Stimulated activated CD4-positive, alpha-beta T cell treated with anti-CD3 and anti-CD28 coated beads, Interleukin-1b, Interleukin-23, amount 100 ng/mL, for 1 hour (primary cell): ENCODE measurements around the gene FRMD5.

Source experiments
- DNase-seq, 2 donors: peaks; one replicate each; pipeline ENCODE4 v3.0.0-alpha.2; 2020; ENCODE audit warnings: low read depth in 2 of 2

Gene FRMD5

GRCh38 chr15:44160796-44161195 lies 34.3 kb downstream of the FRMD5 start:
- no peak for DNase-seq

GRCh38 chr15:44159492-44159891 lies 35.6 kb downstream of the FRMD5 start:
- no peak for DNase-seq

- DNase-seq: no peak
Measured at GRCh38 chr15:44158111-44158510, 37.0 kb downstream of the FRMD5 start.

- DNase-seq: no peak
Measured at GRCh38 chr15:44157679-44158078, 37.4 kb downstream of the FRMD5 start.

GRCh38 chr15:44153352-44153751 lies 41.7 kb downstream of the FRMD5 start:
- DNase-seq: no peak

GRCh38 chr15:44149224-44149623 lies 45.8 kb downstream of the FRMD5 start:
- no peak for DNase-seq

- DNase-seq: no peak
Measured at GRCh38 chr15:44148580-44148979, 46.5 kb downstream of the FRMD5 start.

- DNase-seq: no peak
Measured at GRCh38 chr15:44147636-44148035, 47.4 kb downstream of the FRMD5 start.

- DNase-seq: no peak
Measured at GRCh38 chr15:44145495-44145894, 49.6 kb downstream of the FRMD5 start.

GRCh38 chr15:44144992-44145391 lies 50.1 kb downstream of the FRMD5 start:
- no peak for DNase-seq

GRCh38 chr15:44144184-44144583 lies 50.9 kb downstream of the FRMD5 start:
- no peak for DNase-seq

- DNase-seq: no peak
Measured at GRCh38 chr15:44137750-44138149, 57.3 kb downstream of the FRMD5 start.

GRCh38 chr15:44136991-44137477 lies 58.0 kb downstream of the FRMD5 start:
- DNase-seq: no peak

- no peak for DNase-seq
Measured at GRCh38 chr15:44132057-44132456, 63.0 kb downstream of the FRMD5 start.

GRCh38 chr15:44130778-44131177 lies 64.3 kb downstream of the FRMD5 start:
- no peak for DNase-seq

GRCh38 chr15:44129911-44130310 lies 65.2 kb downstream of the FRMD5 start:
- no peak for DNase-seq

- DNase-seq: no peak
Measured at GRCh38 chr15:44128443-44128842, 66.6 kb downstream of the FRMD5 start.

GRCh38 chr15:44125879-44126278 lies 69.2 kb downstream of the FRMD5 start:
- DNase-seq: no peak

- DNase-seq: no peak
Measured at GRCh38 chr15:44102675-44103254, 92.3 kb downstream of the FRMD5 start.

GRCh38 chr15:44101944-44102343 lies 93.1 kb downstream of the FRMD5 start:
- DNase-seq: no peak

- no peak for DNase-seq
Measured at GRCh38 chr15:44101286-44101685, 93.8 kb downstream of the FRMD5 start.

GRCh38 chr15:44099671-44100070 lies 95.4 kb downstream of the FRMD5 start:
- no peak for DNase-seq

GRCh38 chr15:44097552-44097951 lies 97.5 kb downstream of the FRMD5 start:
- DNase-seq: no peak

GRCh38 chr15:44096596-44096995 lies 98.5 kb downstream of the FRMD5 start:
- DNase-seq: no peak
